Measurements from ENCODE around the gene SYTL3. TPM values are rescaled to one million over a fixed set of nuclear protein-coding genes. Genes with fewer than 3 reads are reported as not detected.

Gene SYTL3
- total RNA-seq, 1 experiment from 2014 or later: 0.86 TPM

- POLR2A ChIA-PET: interaction anchor here (1.0 kb wide), 1 partner anchor 281 kb away, joined by 3 read pairs; the partner anchor contains the start of gene RSPH3
- no peaks in the 10 kb centered on the region for H3K9me3 ChIP-seq
- H3K9me3 Mint-ChIP-seq (ENCODE audit: unreplicated experiment): no peaks in the 10 kb centered on the region
- H3K4me1 ChIP-seq: peaks cover 28% of the 10 kb centered on the region
- no peaks in the 10 kb centered on the region for H3K36me3 ChIP-seq (ENCODE audit: control insufficient read depth, insufficient read depth, low read length)
- no peaks in the 10 kb centered on the region for H3K36me3 Mint-ChIP-seq (ENCODE audit: insufficient read depth, unreplicated experiment)
- CTCF ChIA-PET: interaction anchor here (0.6 to 1.3 kb wide), 6 partner anchors 11 to 452 kb away, joined by 3 to 6 read pairs (median 3); no protein-coding TSS in a partner anchor
- H3K27ac Mint-ChIP-seq (ENCODE audit: unreplicated experiment): no peak overlapping the region
- H3K27me3 Mint-ChIP-seq (ENCODE audit: insufficient read depth, unreplicated experiment): no peaks in the 10 kb centered on the region
- H3K4me3 Mint-ChIP-seq (ENCODE audit: unreplicated experiment): no peak overlapping the region
- no TSS peak for BruUV-seq (replicated peaks)
- peak; percentile 44 to 45 for TF ChIP-seq CTCF (IDR thresholded peaks at IDR 0.05; ENCODE audit: insufficient read depth in 1 of 2, low read depth in 1 of 2, low read length in 1 of 2, severe bottlenecking in 1 of 2, unreplicated experiment in 1 of 2)
- intact Hi-C loops (cut with micrococcal nuclease; ENCODE audit: unreplicated experiment): no loop called here
- H3K4me3 ChIP-seq (ENCODE audit: low read depth, low read length): no peak overlapping the region
- DNase-seq: peak; percentile 36 to 48
- H3K4me1 Mint-ChIP-seq (ENCODE audit: low read depth, unreplicated experiment): peaks cover 7% of the 10 kb centered on the region
- H3K27me3 ChIP-seq (replicated peaks; ENCODE audit: control insufficient read depth, insufficient read depth, low read length): no peaks in the 10 kb centered on the region
These were observed 68.7 kb downstream of the SYTL3 start for GRCh38 chr6:158718461-158719046.

DNA sequence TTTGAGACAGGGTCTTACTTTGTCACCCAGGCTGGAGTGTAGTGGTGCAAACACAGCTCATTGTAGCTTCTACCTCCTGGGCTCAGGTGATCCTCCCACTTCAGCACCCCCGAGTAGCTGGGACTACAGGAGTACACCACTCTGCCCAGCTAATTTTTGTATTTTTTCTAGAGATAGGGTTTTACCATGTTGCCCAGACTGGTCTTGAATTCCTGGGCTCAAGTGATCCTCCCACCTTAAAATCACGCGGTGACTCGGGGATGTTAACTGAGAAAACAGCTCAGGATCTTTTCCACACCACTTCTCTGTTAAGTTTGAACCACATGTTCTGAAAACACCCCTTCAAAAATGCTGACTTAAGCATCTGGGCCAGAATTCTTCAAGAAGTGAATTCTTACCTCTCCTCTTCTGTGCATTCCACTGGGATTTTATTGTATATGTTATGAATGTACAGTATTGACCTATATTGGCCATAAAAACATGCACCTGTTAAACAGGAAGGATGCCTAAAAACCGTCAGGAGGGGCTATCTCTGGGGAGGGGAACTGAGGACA lies 72.4 kb downstream of the SYTL3 start:
- Histone ChIP-seq H3K27me3 (replicated peaks; ENCODE audit: control insufficient read depth, insufficient read depth, low read length) (no peaks in the 10 kb centered on the region), H3K4me3 (ENCODE audit: low read depth, low read length) (no peak overlapping the region), H3K9me3 (no peaks in the 10 kb centered on the region), H3K4me1 (peaks cover 28% of the 10 kb centered on the region), H3K36me3 (ENCODE audit: control insufficient read depth, insufficient read depth, low read length) (no peaks in the 10 kb centered on the region)
- Mint-ChIP-seq H3K27ac (ENCODE audit: unreplicated experiment) (no peak overlapping the region), H3K27me3 (ENCODE audit: insufficient read depth, unreplicated experiment) (no peaks in the 10 kb centered on the region), H3K9me3 (ENCODE audit: unreplicated experiment) (no peaks in the 10 kb centered on the region), H3K36me3 (ENCODE audit: insufficient read depth, unreplicated experiment) (no peaks in the 10 kb centered on the region), H3K4me3 (ENCODE audit: unreplicated experiment) (no peak overlapping the region), H3K4me1 (ENCODE audit: low read depth, unreplicated experiment) (peaks cover 7% of the 10 kb centered on the region)
- POLR2A ChIA-PET: no interaction called here
- no peak for TF ChIP-seq CTCF (IDR thresholded peaks at IDR 0.05; ENCODE audit: insufficient read depth in 1 of 2, low read depth in 1 of 2, low read length in 1 of 2, severe bottlenecking in 1 of 2, unreplicated experiment in 1 of 2)
- intact Hi-C loops (cut with micrococcal nuclease; ENCODE audit: unreplicated experiment): no loop called here
- DNase-seq: no peak
- BruUV-seq (replicated peaks): no TSS peak
- CTCF ChIA-PET: no interaction called here

DNA sequence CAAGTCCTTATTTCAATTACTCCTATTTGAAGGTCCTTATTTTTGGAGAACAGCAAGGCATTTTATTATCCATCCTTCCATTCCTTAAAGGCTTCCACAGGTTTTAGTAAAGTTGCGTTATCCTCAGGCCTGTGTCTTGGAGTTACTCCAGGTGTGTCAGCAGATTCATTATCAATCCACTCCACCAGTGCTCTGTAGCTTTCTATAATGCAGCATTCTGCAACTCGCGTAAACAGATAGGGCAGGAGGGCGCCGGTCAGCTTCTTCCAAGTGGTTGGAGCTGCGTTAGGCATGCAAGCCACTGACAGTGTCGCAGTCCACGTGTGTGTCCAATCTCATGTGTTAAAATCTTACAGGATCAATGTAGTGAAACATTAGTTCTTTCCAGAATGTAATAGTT lies 75.8 kb downstream of the SYTL3 start:
- no peak for TF ChIP-seq CTCF (IDR thresholded peaks at IDR 0.05; ENCODE audit: insufficient read depth in 1 of 2, low read depth in 1 of 2, low read length in 1 of 2, severe bottlenecking in 1 of 2, unreplicated experiment in 1 of 2)
- no TSS peak for BruUV-seq (replicated peaks)
- H3K27ac Mint-ChIP-seq (ENCODE audit: unreplicated experiment): no peak overlapping the region
- no peaks in the 10 kb centered on the region for H3K4me1 Mint-ChIP-seq (ENCODE audit: low read depth, unreplicated experiment)
- no peak for DNase-seq
- H3K4me3 Mint-ChIP-seq (ENCODE audit: unreplicated experiment): no peak overlapping the region
- no peaks in the 10 kb centered on the region for H3K36me3 Mint-ChIP-seq (ENCODE audit: insufficient read depth, unreplicated experiment)
- ChIA-PET CTCF (no interaction called here), POLR2A (no interaction called here)
- Histone ChIP-seq H3K4me3 (ENCODE audit: low read depth, low read length) (no peak overlapping the region), H3K36me3 (ENCODE audit: control insufficient read depth, insufficient read depth, low read length) (no peaks in the 10 kb centered on the region), H3K9me3 (peaks cover 6% of the 10 kb centered on the region; the same call in 1 of the 2 replicates), H3K4me1 (no peaks in the 10 kb centered on the region), H3K27me3 (replicated peaks; ENCODE audit: control insufficient read depth, insufficient read depth, low read length) (no peaks in the 10 kb centered on the region)
- H3K9me3 Mint-ChIP-seq (ENCODE audit: unreplicated experiment): no peaks in the 10 kb centered on the region
- no peaks in the 10 kb centered on the region for H3K27me3 Mint-ChIP-seq (ENCODE audit: insufficient read depth, unreplicated experiment)
- intact Hi-C loops (cut with micrococcal nuclease; ENCODE audit: unreplicated experiment): no loop called here

Measured in Caco-2 (cell line).